Ovary (tissue), 9 donors: ENCODE data around the gene WASL. TPM values are rescaled to one million over a fixed set of nuclear protein-coding genes. Genes with fewer than 3 reads are reported as not detected.

Source experiments
- DNase-seq, 5 donors: peaks; one replicate each; pipeline ENCODE4 v3.0.0-alpha.2; 2019 to 2020
- H3K27ac ChIP-seq, 2 donors: fragments of 200-600 bp; one replicate each; pipeline versions ENCODE4 v1.5.1 to v1.8.0; 2019 to 2022
- H3K27me3 ChIP-seq: fragments of 200-600 bp; one replicate; pipeline ENCODE4 v1.8.0; 2022
- H3K36me3 ChIP-seq: fragments of 200-600 bp; sonication (generic); one replicate; pipeline ENCODE4 v1.5.1; 2019
- H3K4me1 ChIP-seq: one replicate; pipeline ENCODE4 v1.8.1; 2013; ENCODE audit warnings: mild to moderate bottlenecking, moderate library complexity; ENCODE audit not compliant: insufficient read depth
- H3K4me3 ChIP-seq: fragments of 200-600 bp; sonication (generic); one replicate; pipeline ENCODE4 v1.5.1; 2017
- H3K9me3 ChIP-seq, 2 donors: fragments of 200-600 bp in 1 of 2; sonication (generic) in 1 of 2; one replicate each; pipeline versions ENCODE4 v1.5.1 to v1.8.1; 2013 to 2019; ENCODE audit warnings: mild to moderate bottlenecking in 1 of 2, moderate library complexity in 1 of 2
- EP300 ChIP-seq: sonication (generic); formaldehyde crosslinking; IDR thresholded peaks from one replicate; pipeline ENCODE4 v1.6.1; 2017; ENCODE audit warnings: antibody characterized with exemption
- POLR2A ChIP-seq: fragments of 450-650 bp; IDR thresholded peaks from one replicate; pipeline ENCODE4 v1.6.1; 2017; ENCODE audit warnings: antibody characterized with exemption, mild to moderate bottlenecking, moderate library complexity
- WGBS, 3 donors: extraction: QIAGEN DNeasy Blood & Tissue Kit in 1 of 3; methylation state at CpG; one replicate each; pipeline versions ENCODE4 v1.1.5 to v1.1.7; 2013 to 2017; 5-methylcytosine and 5-hydroxymethylcytosine counted together
- intact Hi-C, 4 donors: fragments of 100-400 bp; cut with DNase I; formaldehyde crosslinking; loops; one replicate each; pipeline versions ENCODE4 v1.11.0 to v1.15.1; 2022 to 2023
- polyA plus RNA-seq, 2 donors: library from polyadenylated mRNA; stranded (reverse); fragments of 200-250 nt in 1 of 2; fragments of 350-450 nt in 1 of 2; fragmentation: Illumina TruSeq in 1 of 2; extraction: RNeasy Lipid Tissue Mini Kit (QIAGEN cat#74804) in 1 of 2; gene quantifications; one replicate each; pipeline ENCODE4 v1.2.3, GENCODE V29; 2013 to 2014
- total RNA-seq, 7 donors: library from RNA; depleted of rRNA in 2 of 7; stranded (reverse); fragments of >200 nt in 2 of 7; fragmentation: NEBNext Ultra II Directional in 3 of 7; extraction: Animal tissue kit (Norgen Biotek cat#: 25700) in 3 of 7; gene quantifications; one replicate each; pipeline versions ENCODE4 v1.1.0 to v1.2.4, GENCODE V29; 2016 to 2023
- TF ChIP-seq, protein P1 (sequence below), 3 donors: fragments of 450-650 bp in 2 of 3; fragments of 200-600 bp in 1 of 3; IDR thresholded peaks; one replicate each; pipeline versions ENCODE4 v1.5.1 to v1.8.0; 2016 to 2022; ENCODE audit warnings: antibody characterized with exemption in 3 of 3, mild to moderate bottlenecking in 1 of 3
- donor health status: DM: no; HTN: no; CAD: no; lungs with moderate emphysema.
- donor health status: DM: no; HTN: no; CAD: no.
- donor health status: Bipolar disorder and iron deficiency.
- donor health status: DM: yes; HTN: yes; CAD: no.
- donor health status: DM: no; HTN: no; CAD: no.
- donor health status: DM: yes; HTN: yes; CAD: no.

Gene WASL
- total and polyA plus RNA-seq, 9 donors, result 29.1 to 71.5 (median 45.0) TPM

DNA sequence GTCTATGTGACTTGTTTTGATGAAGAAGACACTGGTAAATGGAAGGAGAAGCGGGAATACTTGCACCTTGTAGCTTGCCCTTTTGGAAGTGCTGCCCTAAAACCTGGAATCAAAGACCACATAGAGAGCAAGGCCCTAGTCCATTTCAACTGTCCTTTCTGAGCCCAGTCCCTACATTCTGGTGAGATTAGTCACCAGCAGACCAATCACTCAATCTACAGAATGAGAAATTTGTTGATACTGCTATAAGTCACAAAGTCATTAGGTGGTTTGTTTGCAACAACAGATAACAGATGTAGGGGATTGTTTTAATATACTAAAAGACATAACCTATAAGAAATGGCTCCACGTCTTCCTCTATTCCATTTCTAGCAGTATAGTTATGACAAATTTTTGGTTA lies 33.6 kb downstream of the WASL start:
- Histone ChIP-seq H3K9me3 (no peaks in the 10 kb centered on the region), H3K4me3 (no peak overlapping the region), H3K4me1 (peaks cover 3% of the 10 kb centered on the region), H3K27me3 (no peaks in the 10 kb centered on the region), H3K36me3 (no peaks in the 10 kb centered on the region), H3K27ac (no peak overlapping the region)
- WGBS, 3 donors, result 96 to 100% (median 100%) methylated on average over 2 of the region's 2 CpGs
- no peak for DNase-seq
- intact Hi-C loops, result loop anchor here in 1 of 4 donors (1.0 kb wide), 1 partner anchor 8 kb away; no protein-coding TSS in a partner anchor
- no peak for TF ChIP-seq POLR2A
- TF ChIP-seq, protein P1, sequence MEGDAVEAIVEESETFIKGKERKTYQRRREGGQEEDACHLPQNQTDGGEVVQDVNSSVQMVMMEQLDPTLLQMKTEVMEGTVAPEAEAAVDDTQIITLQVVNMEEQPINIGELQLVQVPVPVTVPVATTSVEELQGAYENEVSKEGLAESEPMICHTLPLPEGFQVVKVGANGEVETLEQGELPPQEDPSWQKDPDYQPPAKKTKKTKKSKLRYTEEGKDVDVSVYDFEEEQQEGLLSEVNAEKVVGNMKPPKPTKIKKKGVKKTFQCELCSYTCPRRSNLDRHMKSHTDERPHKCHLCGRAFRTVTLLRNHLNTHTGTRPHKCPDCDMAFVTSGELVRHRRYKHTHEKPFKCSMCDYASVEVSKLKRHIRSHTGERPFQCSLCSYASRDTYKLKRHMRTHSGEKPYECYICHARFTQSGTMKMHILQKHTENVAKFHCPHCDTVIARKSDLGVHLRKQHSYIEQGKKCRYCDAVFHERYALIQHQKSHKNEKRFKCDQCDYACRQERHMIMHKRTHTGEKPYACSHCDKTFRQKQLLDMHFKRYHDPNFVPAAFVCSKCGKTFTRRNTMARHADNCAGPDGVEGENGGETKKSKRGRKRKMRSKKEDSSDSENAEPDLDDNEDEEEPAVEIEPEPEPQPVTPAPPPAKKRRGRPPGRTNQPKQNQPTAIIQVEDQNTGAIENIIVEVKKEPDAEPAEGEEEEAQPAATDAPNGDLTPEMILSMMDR (IDR thresholded peaks at IDR 0.05), result no peak
- no peak for TF ChIP-seq EP300

DNA sequence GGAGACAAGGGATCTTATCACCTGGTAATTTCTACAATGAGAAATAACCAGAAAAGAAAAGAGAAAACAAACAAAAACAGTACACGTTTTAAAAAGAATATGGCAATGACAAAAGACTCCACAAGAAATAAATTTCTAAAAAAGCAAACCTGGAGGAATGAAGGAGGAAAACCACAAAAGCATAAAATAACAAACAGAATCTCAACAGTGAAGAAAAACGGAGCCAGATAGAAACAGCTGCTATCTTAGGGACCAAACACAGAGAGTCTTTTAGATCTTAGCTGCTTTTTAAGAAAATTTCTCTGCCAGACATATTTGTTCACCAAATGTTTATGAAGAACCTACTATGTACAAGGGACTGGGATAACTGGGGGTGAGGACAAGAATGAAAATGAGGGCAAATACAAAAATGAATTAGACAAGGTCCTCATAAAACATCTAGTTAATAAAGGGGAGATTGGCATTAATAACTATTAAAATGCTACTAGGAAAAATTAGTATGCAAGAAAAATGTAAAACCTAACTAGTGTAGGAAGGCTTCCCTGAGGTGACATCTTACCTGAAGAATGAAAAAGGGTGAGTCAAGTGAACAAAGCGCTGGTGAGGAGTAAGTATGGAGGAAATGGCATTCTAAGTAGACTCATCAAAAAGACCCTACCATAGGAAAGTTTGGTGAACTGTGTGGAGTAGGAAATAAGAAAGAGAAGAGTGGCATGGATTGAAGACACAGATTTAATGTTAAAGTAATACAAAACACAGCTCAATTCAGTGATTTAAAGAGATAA lies 34.3 kb downstream of the WASL start:
- Histone ChIP-seq H3K4me3 (no peak overlapping the region), H3K4me1 (peaks cover 3% of the 10 kb centered on the region), H3K9me3 (no peaks in the 10 kb centered on the region), H3K27ac (no peak overlapping the region), H3K27me3 (no peaks in the 10 kb centered on the region), H3K36me3 (no peaks in the 10 kb centered on the region)
- intact Hi-C loops, result loop anchor here in 1 of 4 donors (1.0 kb wide), 1 partner anchor 9 kb away; no protein-coding TSS in a partner anchor
- no peak for TF ChIP-seq POLR2A
- TF ChIP-seq, protein P1 (IDR thresholded peaks at IDR 0.05), result no peak
- TF ChIP-seq EP300, result no peak
- DNase-seq, result no peak
- WGBS, 3 donors, result 38 to 50% (median 45%) methylated on average over 3 of the region's 3 CpGs

DNA sequence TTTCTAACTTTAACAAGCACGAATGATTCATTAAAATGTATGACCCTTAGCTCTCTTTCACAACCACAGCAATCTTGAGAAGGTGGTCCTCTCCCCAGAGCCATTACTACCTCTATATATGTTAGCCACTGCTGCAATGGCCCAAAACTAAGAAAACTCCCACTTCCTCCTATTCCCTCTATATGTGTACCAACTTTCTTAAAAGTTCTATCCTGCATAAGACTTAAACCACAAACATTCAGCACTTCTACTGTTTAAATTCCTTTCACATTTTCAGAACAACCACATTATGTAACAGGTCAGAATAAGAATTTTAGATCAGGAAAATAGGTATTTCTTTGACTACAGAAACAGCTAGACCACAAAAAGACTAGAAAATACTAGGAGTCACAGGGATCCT lies 36.2 kb downstream of the WASL start:
- intact Hi-C loops, result no loop called here
- no peak overlapping the region for H3K27ac ChIP-seq
- TF ChIP-seq, protein P1 (IDR thresholded peaks at IDR 0.05), result no peak
- no peak for TF ChIP-seq POLR2A
- TF ChIP-seq EP300, result no peak
- no peaks in the 10 kb centered on the region for H3K36me3 ChIP-seq
- H3K4me1 ChIP-seq, result peaks cover 2% of the 10 kb centered on the region
- 6 to 23% (median 8%) methylated on average over 1 of the region's 1 CpG for WGBS, 3 donors
- H3K9me3 ChIP-seq, result no peaks in the 10 kb centered on the region
- no peaks in the 10 kb centered on the region for H3K27me3 ChIP-seq
- DNase-seq, result no peak
- no peak overlapping the region for H3K4me3 ChIP-seq

DNA sequence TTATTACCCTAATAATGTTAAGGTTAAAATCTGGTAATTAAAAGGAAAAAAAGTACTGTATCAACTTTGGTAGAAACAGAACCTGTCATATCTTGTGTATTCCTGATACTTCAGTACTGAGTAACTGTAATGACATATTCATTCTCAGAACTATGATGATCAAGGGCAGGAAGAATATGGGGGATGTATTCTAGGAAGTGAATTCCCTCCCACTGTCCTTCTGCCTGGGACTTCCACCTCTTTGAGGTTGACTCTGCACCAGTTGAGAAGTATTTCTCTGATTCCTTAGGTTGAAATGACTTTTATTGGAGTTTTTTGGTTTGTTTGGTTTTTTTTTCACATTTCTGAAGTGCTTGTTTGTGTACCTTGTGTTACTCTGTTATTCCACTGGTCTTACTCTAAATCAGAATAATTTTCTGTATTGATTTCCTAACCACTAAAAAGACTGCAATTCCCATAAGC lies 36.9 kb downstream of the WASL start:
- TF ChIP-seq POLR2A (no peak), EP300 (no peak)
- TF ChIP-seq, protein P1 (IDR thresholded peaks at IDR 0.05), result no peak
- Histone ChIP-seq H3K36me3 (no peaks in the 10 kb centered on the region), H3K27ac (no peak overlapping the region), H3K27me3 (no peaks in the 10 kb centered on the region), H3K4me3 (no peak overlapping the region), H3K4me1 (peaks cover 2% of the 10 kb centered on the region), H3K9me3 (no peaks in the 10 kb centered on the region)
- intact Hi-C loops, result no loop called here
- no peak for DNase-seq
